NCI-H524 treated with DMSO at 0.1 percent for 48 hours (cell line): ENCODE results near the gene NF1.
"Not testable (repeated sequence)": the region's sequence is repeated elsewhere in the genome, so short reads cannot be mapped to it uniquely, and the experiment has no call there.

Source experiments
- DNase-seq: peaks from one replicate; lab custom pipeline; 2025; lab: John Stamatoyannopoulos, UW

The NF1 gene

GRCh38 chr17:31094600-31095235, at the start of gene NF1:
Gene NF1, plus strand, starts transcription at chr17:31094977. Its CDS starts 333 bp downstream, at chr17:31095310.
- peak; percentile 95 for DNase-seq

- DNase-seq: not testable (repeated sequence)
These were observed 47.8 kb upstream of the NF1 start for GRCh38 chr17:31046856-31047425.

- no peak for DNase-seq
These were observed 46.6 kb upstream of the NF1 start for GRCh38 chr17:31048142-31048541.

- no peak for DNase-seq
These were observed 46.0 kb upstream of the NF1 start for GRCh38 chr17:31048780-31049179.

- no peak for DNase-seq
These were observed 43.8 kb upstream of the NF1 start for GRCh38 chr17:31050948-31051347.

- no peak for DNase-seq
These were observed 43.3 kb upstream of the NF1 start for GRCh38 chr17:31051506-31051905.

GRCh38 chr17:31052187-31052889, 42.4 kb upstream of the NF1 start:
- no peak for DNase-seq

GRCh38 chr17:31053071-31053470, 41.7 kb upstream of the NF1 start:
- no peak for DNase-seq

GRCh38 chr17:31054761-31055160, 40.0 kb upstream of the NF1 start:
- DNase-seq: no peak

GRCh38 chr17:31058976-31059375, 35.8 kb upstream of the NF1 start:
- DNase-seq: no peak

- no peak for DNase-seq
These were observed 33.8 kb upstream of the NF1 start for GRCh38 chr17:31060791-31061550.

GRCh38 chr17:31061678-31062077, 33.1 kb upstream of the NF1 start:
- DNase-seq: no peak

GRCh38 chr17:31062346-31062745, 32.4 kb upstream of the NF1 start:
- no peak for DNase-seq

- DNase-seq: no peak
These were observed 30.1 kb upstream of the NF1 start for GRCh38 chr17:31064707-31065106.

- no peak for DNase-seq
These were observed 27.0 kb upstream of the NF1 start for GRCh38 chr17:31067691-31068184.

- peak; percentile 11 for DNase-seq
These were observed 26.5 kb upstream of the NF1 start for GRCh38 chr17:31068291-31068690.

- DNase-seq: no peak
These were observed 22.6 kb upstream of the NF1 start for GRCh38 chr17:31072186-31072585.

GRCh38 chr17:31073411-31073810, 21.4 kb upstream of the NF1 start:
- no peak for DNase-seq

- no peak for DNase-seq
These were observed 19.8 kb upstream of the NF1 start for GRCh38 chr17:31074772-31075555.

GRCh38 chr17:31078290-31078689, 16.5 kb upstream of the NF1 start:
- no peak for DNase-seq

GRCh38 chr17:31079731-31080130, 15.0 kb upstream of the NF1 start:
- no peak for DNase-seq

- DNase-seq: no peak
These were observed 9.2 kb upstream of the NF1 start for GRCh38 chr17:31085563-31085962.
